Measurements from ENCODE around the gene GALM. TPM values are rescaled to one million over a fixed set of nuclear protein-coding genes. Genes with fewer than 3 reads are reported as not detected.

Gene GALM
- total and polyA plus RNA-seq, 2 donors (not counting 1 experiment from before 2014, with no cell fraction given), result 14.7 to 51.4 TPM

DNA sequence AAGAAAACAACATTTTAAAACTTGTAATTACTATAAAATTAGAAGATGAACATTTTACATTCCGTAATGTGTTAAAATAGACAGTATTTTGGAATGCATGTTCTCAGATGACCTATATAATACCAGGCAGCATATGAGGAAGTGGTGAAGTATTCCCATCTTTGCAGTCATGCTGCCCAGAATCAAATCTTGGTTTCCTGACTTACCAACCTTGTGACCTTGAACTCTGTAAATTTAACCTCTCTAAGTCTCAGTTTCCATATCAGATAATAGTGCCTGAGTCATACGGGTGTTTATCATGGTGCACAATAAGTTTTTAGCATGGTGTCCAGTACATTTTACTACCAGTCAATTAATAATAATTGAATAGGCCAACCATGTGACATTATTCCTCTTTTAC, 7.3 kb upstream of the GALM start:
- no peak for DNase-seq (ENCODE audit: low read depth in 2 of 2)
- Histone ChIP-seq H4K20me1 (ENCODE audit: control insufficient read depth, extremely low read depth, insufficient read depth, low read length) (no peaks in the 10 kb centered on the region), H3K9ac (ENCODE audit: insufficient read depth, low read length) (no peak overlapping the region), H3K9me3 (ENCODE audit: control insufficient read depth, insufficient read depth, low read depth, low read length) (no peaks in the 10 kb centered on the region), H3K27me3 (ENCODE audit: control insufficient read depth, insufficient read depth, low read length) (no peaks in the 10 kb centered on the region), H3K27ac (ENCODE audit: insufficient read depth, low read length) (no peak overlapping the region), H2AFZ (ENCODE audit: low read length) (no peak overlapping the region), H3K36me3 (ENCODE audit: control insufficient read depth, insufficient read depth, low read length) (no peaks in the 10 kb centered on the region), H3K79me2 (ENCODE audit: control insufficient read depth, insufficient read depth, low read length) (no peaks in the 10 kb centered on the region), H3K4me3 (replicated peaks in 1 of 4; ENCODE audit: control extremely low read depth in 1 of 4, insufficient read depth in 1 of 4, low read depth in 3 of 4, low read length in 4 of 4) (no peak overlapping the region), H3K4me1 (ENCODE audit: control insufficient read depth, extremely low read depth, insufficient read depth, low read length) (no peaks in the 10 kb centered on the region), H3K4me2 (ENCODE audit: extremely low read depth, insufficient read depth, low read length) (no peak overlapping the region)
- TF ChIP-seq EZH2 (IDR thresholded peaks at IDR 0.05; ENCODE audit: low read length, missing control alignments), result no peak

DNA sequence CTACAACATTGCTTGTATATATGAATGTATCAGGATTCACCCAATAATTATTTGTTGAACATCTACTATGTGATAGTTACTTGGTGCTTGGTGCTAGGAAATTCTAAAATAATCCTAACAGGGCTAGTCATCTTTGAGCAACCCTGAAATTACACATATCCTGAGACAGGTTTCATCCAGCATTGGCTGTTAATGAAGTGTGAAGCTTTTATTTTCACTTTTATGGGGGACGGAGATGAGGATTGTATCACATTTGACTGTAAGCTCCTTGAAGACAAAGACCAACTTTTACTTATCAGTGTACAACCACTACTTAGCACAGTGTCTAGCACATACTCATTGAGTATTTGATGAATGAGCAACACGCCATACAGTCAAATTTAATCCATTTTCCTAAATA, 6.8 kb upstream of the GALM start:
- H3K27me3 ChIP-seq (ENCODE audit: control insufficient read depth, insufficient read depth, low read length), result no peaks in the 10 kb centered on the region
- H2AFZ ChIP-seq (ENCODE audit: low read length), result no peak overlapping the region
- H3K79me2 ChIP-seq (ENCODE audit: control insufficient read depth, insufficient read depth, low read length), result no peaks in the 10 kb centered on the region
- H4K20me1 ChIP-seq (ENCODE audit: control insufficient read depth, extremely low read depth, insufficient read depth, low read length), result no peaks in the 10 kb centered on the region
- no peak overlapping the region for H3K4me3 ChIP-seq (replicated peaks in 1 of 4; ENCODE audit: control extremely low read depth in 1 of 4, insufficient read depth in 1 of 4, low read depth in 3 of 4, low read length in 4 of 4)
- no peaks in the 10 kb centered on the region for H3K9me3 ChIP-seq (ENCODE audit: control insufficient read depth, insufficient read depth, low read depth, low read length)
- no peak overlapping the region for H3K4me2 ChIP-seq (ENCODE audit: extremely low read depth, insufficient read depth, low read length)
- DNase-seq (ENCODE audit: low read depth in 2 of 2), result no peak
- H3K9ac ChIP-seq (ENCODE audit: insufficient read depth, low read length), result no peak overlapping the region
- no peak overlapping the region for H3K27ac ChIP-seq (ENCODE audit: insufficient read depth, low read length)
- no peaks in the 10 kb centered on the region for H3K36me3 ChIP-seq (ENCODE audit: control insufficient read depth, insufficient read depth, low read length)
- no peaks in the 10 kb centered on the region for H3K4me1 ChIP-seq (ENCODE audit: control insufficient read depth, extremely low read depth, insufficient read depth, low read length)
- TF ChIP-seq, protein P1, sequence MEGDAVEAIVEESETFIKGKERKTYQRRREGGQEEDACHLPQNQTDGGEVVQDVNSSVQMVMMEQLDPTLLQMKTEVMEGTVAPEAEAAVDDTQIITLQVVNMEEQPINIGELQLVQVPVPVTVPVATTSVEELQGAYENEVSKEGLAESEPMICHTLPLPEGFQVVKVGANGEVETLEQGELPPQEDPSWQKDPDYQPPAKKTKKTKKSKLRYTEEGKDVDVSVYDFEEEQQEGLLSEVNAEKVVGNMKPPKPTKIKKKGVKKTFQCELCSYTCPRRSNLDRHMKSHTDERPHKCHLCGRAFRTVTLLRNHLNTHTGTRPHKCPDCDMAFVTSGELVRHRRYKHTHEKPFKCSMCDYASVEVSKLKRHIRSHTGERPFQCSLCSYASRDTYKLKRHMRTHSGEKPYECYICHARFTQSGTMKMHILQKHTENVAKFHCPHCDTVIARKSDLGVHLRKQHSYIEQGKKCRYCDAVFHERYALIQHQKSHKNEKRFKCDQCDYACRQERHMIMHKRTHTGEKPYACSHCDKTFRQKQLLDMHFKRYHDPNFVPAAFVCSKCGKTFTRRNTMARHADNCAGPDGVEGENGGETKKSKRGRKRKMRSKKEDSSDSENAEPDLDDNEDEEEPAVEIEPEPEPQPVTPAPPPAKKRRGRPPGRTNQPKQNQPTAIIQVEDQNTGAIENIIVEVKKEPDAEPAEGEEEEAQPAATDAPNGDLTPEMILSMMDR (conservative IDR thresholded peaks at IDR 0.05 in 1 of 2, IDR thresholded peaks at IDR 0.05 in 1 of 2; ENCODE audit: low read depth in 1 of 2, low read length in 2 of 2), result no peak
- no peak for TF ChIP-seq EZH2 (IDR thresholded peaks at IDR 0.05; ENCODE audit: low read length, missing control alignments)

DNA sequence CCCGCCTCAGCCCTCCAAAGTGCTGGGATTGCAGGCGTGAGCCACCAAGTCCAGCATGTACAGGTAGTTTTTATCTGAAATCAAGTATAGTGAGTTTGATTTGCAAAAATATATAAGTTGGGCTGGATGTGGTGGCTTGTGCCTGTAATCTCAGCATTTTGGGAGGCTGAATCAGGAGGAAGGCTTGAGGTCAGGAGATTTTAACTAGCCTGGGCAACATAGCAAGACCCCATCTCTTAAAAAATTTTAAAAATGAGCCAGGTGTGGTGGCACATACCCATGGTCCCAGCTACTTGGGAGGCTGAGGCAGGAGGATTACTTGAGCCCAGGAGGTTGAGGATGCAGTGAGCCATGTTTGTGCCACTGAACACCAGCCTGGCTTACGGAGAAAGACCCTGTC, 5.6 kb upstream of the GALM start:
- Histone ChIP-seq H3K27me3 (ENCODE audit: control insufficient read depth, insufficient read depth, low read length) (no peaks in the 10 kb centered on the region), H3K4me3 (replicated peaks in 1 of 4; ENCODE audit: control extremely low read depth in 1 of 4, insufficient read depth in 1 of 4, low read depth in 3 of 4, low read length in 4 of 4) (no peak overlapping the region), H2AFZ (ENCODE audit: low read length) (no peak overlapping the region), H3K9ac (ENCODE audit: insufficient read depth, low read length) (no peak overlapping the region), H3K27ac (ENCODE audit: insufficient read depth, low read length) (no peak overlapping the region), H3K79me2 (ENCODE audit: control insufficient read depth, insufficient read depth, low read length) (no peaks in the 10 kb centered on the region), H3K4me2 (ENCODE audit: extremely low read depth, insufficient read depth, low read length) (no peak overlapping the region), H3K36me3 (ENCODE audit: control insufficient read depth, insufficient read depth, low read length) (no peaks in the 10 kb centered on the region), H4K20me1 (ENCODE audit: control insufficient read depth, extremely low read depth, insufficient read depth, low read length) (no peaks in the 10 kb centered on the region), H3K9me3 (ENCODE audit: control insufficient read depth, insufficient read depth, low read depth, low read length) (no peaks in the 10 kb centered on the region), H3K4me1 (ENCODE audit: control insufficient read depth, extremely low read depth, insufficient read depth, low read length) (no peaks in the 10 kb centered on the region)
- no peak for TF ChIP-seq EZH2 (IDR thresholded peaks at IDR 0.05; ENCODE audit: low read length, missing control alignments)
- TF ChIP-seq, protein P1 (conservative IDR thresholded peaks at IDR 0.05 in 1 of 2, IDR thresholded peaks at IDR 0.05 in 1 of 2; ENCODE audit: low read depth in 1 of 2, low read length in 2 of 2), result no peak
- no peak for DNase-seq (ENCODE audit: low read depth in 2 of 2)
